ENCODE measurements around the gene SLC7A5. TPM values are rescaled to one million over a fixed set of nuclear protein-coding genes. Genes with fewer than 3 reads are reported as not detected.

The SLC7A5 gene
- total RNA-seq, 2 experiments from 2014 or later, result 140 to 283 TPM

DNA sequence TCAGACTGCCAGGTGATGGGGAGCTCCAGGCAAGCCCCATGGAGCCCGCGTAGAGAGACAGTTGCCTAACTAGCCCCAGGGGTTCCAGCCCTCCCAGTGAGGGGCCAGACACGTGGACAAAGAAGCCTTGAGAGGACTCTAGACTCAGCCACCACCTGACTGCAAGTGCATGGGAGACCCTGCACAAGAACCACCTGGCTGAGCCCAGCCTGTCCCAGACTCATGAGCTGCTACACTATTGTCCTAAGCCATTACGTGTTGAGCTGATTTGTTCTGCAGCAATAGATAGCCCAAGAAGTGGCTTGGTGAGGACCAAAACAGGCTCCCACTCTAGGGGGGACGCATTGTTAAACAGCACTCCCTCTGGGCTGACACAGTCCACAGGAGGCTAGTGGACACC lies 65.9 kb downstream of the SLC7A5 start:
- Histone ChIP-seq H3K36me3 (ENCODE audit: insufficient read depth, low read length) (peaks cover 5% of the 10 kb centered on the region; the same call in 1 of the 2 replicates), H3K9me2 (ENCODE audit: insufficient read depth, low read length) (no peaks in the 10 kb centered on the region), H3K79me2 (ENCODE audit: insufficient read depth, low read depth, low read length) (no peaks in the 10 kb centered on the region; the same call in 1 of the 2 replicates), H3K4me3 (ENCODE audit: low read depth, low read length, poor library complexity, severe bottlenecking) (no peak overlapping the region), H2AFZ (ENCODE audit: low read length) (no peak overlapping the region), H3K4me1 (ENCODE audit: insufficient read depth, low read length, poor library complexity, severe bottlenecking) (peaks cover 63% of the 10 kb centered on the region), H3K27ac (ENCODE audit: low read depth, low read length, poor library complexity, severe bottlenecking) (peak overlapping the region; percentile 43), H3K4me2 (ENCODE audit: low read length) (no peak overlapping the region), H4K20me1 (ENCODE audit: insufficient read depth, low read length) (no peaks in the 10 kb centered on the region), H3K9me3 (ENCODE audit: low read length) (no peaks in the 10 kb centered on the region)
- TF ChIP-seq, protein P1, sequence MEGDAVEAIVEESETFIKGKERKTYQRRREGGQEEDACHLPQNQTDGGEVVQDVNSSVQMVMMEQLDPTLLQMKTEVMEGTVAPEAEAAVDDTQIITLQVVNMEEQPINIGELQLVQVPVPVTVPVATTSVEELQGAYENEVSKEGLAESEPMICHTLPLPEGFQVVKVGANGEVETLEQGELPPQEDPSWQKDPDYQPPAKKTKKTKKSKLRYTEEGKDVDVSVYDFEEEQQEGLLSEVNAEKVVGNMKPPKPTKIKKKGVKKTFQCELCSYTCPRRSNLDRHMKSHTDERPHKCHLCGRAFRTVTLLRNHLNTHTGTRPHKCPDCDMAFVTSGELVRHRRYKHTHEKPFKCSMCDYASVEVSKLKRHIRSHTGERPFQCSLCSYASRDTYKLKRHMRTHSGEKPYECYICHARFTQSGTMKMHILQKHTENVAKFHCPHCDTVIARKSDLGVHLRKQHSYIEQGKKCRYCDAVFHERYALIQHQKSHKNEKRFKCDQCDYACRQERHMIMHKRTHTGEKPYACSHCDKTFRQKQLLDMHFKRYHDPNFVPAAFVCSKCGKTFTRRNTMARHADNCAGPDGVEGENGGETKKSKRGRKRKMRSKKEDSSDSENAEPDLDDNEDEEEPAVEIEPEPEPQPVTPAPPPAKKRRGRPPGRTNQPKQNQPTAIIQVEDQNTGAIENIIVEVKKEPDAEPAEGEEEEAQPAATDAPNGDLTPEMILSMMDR (conservative IDR thresholded peaks at IDR 0.05; ENCODE audit: low read length), result no peak
- TF ChIP-seq EZH2phosphoT487 (IDR thresholded peaks at IDR 0.05; ENCODE audit: borderline replicate concordance, low read depth, low read length), result no peak
- ChIA-PET CTCF (ENCODE audit: unreplicated experiment) (interaction anchor here (1.1 kb wide), 1 partner anchor 23 kb away, joined by 7 read pairs; no protein-coding TSS in a partner anchor), POLR2A (interaction anchor here (0.7 to 10.1 kb wide), 3 partner anchors 11 to 49 kb away, joined by 4 to 128 read pairs (median 6); no protein-coding TSS in a partner anchor)
- no peak for DNase-seq (ENCODE audit: low spot score)
- intact Hi-C loops (cut with micrococcal nuclease; ENCODE audit: unreplicated experiment), result no loop called here
- no TSS peak for BruUV-seq (replicated peaks)

DNA sequence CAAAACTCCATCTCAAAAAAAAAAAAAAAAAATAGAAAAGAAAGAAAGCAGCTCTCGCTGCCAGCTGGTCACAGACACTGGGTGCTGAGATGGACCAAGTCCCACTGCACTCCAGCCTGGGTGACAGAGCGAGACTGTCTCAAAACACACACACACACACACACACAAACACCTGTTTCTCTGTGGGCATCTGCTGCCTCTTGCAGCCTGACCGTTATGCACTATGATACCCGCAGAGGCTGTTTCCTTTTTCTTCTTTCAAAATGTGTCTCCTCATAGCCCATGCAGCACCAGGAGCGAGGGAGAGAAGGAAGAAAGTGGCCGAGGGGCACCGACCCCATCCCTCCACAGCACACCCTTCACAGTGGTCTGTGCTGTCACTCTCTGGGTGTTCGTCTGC lies 66.6 kb downstream of the SLC7A5 start:
- CTCF ChIA-PET (ENCODE audit: unreplicated experiment), result interaction anchor here (1.1 kb wide), 1 partner anchor 22 kb away, joined by 3 read pairs; no protein-coding TSS in a partner anchor
- no peaks in the 10 kb centered on the region for H3K9me2 ChIP-seq (ENCODE audit: insufficient read depth, low read length)
- TF ChIP-seq, protein P1 (conservative IDR thresholded peaks at IDR 0.05; ENCODE audit: low read length), result no peak
- TF ChIP-seq EZH2phosphoT487 (IDR thresholded peaks at IDR 0.05; ENCODE audit: borderline replicate concordance, low read depth, low read length), result no peak
- POLR2A ChIA-PET, result interaction anchor here (0.8 to 10.1 kb wide), 4 partner anchors 10 to 63 kb away, joined by 3 to 128 read pairs (median 4); no protein-coding TSS in a partner anchor
- no peak overlapping the region for H2AFZ ChIP-seq (ENCODE audit: low read length)
- no peak overlapping the region for H3K4me3 ChIP-seq (ENCODE audit: low read depth, low read length, poor library complexity, severe bottlenecking)
- H3K4me2 ChIP-seq (ENCODE audit: low read length), result peak overlapping the region; percentile 25; the same call in 1 of the 2 replicates
- no peaks in the 10 kb centered on the region for H3K79me2 ChIP-seq (ENCODE audit: insufficient read depth, low read depth, low read length)
- H4K20me1 ChIP-seq (ENCODE audit: insufficient read depth, low read length), result no peaks in the 10 kb centered on the region
- H3K36me3 ChIP-seq (ENCODE audit: insufficient read depth, low read length), result peaks cover 5% of the 10 kb centered on the region; the same call in 1 of the 2 replicates
- no TSS peak for BruUV-seq (replicated peaks)
- intact Hi-C loops (cut with micrococcal nuclease; ENCODE audit: unreplicated experiment), result no loop called here
- peak; percentile 75 for DNase-seq (ENCODE audit: low spot score)
- H3K4me1 ChIP-seq (ENCODE audit: insufficient read depth, low read length, poor library complexity, severe bottlenecking), result peaks cover 56% of the 10 kb centered on the region
- peak overlapping the region; percentile 43 for H3K27ac ChIP-seq (ENCODE audit: low read depth, low read length, poor library complexity, severe bottlenecking)
- no peaks in the 10 kb centered on the region for H3K9me3 ChIP-seq (ENCODE audit: low read length)

DNA sequence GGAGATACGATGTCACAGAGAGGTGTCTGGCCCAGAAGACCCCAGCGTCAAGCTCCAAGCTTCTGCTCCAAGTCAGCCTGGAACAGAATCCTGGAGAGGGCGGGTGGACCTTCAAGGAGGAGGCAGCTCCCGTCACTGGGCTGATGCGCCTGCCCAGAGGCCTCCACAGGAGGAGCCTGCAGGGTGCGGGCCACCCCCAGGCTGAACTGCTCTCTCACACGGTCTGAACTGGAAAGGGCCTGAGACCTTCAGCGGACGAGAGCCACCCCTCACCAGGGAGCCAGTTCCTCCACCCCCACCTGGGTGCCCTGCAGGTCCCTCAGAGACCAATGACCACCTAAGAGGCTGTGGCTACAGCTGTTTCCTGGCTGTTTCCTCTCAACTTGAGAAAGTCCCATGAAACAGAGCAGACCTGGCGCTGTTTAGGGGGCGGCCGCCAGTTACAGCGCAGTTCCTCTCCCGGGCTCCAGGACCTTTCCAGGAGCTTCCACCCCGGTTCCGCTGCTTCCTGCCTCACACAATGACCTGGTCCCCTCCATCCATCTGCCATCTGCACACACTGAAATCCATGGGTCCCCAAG lies 67.5 kb downstream of the SLC7A5 start:
- peak overlapping the region; percentile 49 for H3K4me2 ChIP-seq (ENCODE audit: low read length)
- no peaks in the 10 kb centered on the region for H3K9me3 ChIP-seq (ENCODE audit: low read length)
- H3K9me2 ChIP-seq (ENCODE audit: insufficient read depth, low read length), result no peaks in the 10 kb centered on the region
- CTCF ChIA-PET (ENCODE audit: unreplicated experiment), result interaction anchor here (1.1 kb wide), 1 partner anchor 21 kb away, joined by 3 read pairs; no protein-coding TSS in a partner anchor
- peaks cover 5% of the 10 kb centered on the region; the same call in 1 of the 2 replicates for H3K36me3 ChIP-seq (ENCODE audit: insufficient read depth, low read length)
- intact Hi-C loops (cut with micrococcal nuclease; ENCODE audit: unreplicated experiment), result no loop called here
- DNase-seq (ENCODE audit: low spot score), result peak; percentile 29
- no peak overlapping the region for H3K4me3 ChIP-seq (ENCODE audit: low read depth, low read length, poor library complexity, severe bottlenecking)
- H3K79me2 ChIP-seq (ENCODE audit: insufficient read depth, low read depth, low read length), result no peaks in the 10 kb centered on the region
- peak overlapping the region; percentile 7; the same call in 1 of the 2 replicates for H2AFZ ChIP-seq (ENCODE audit: low read length)
- H3K4me1 ChIP-seq (ENCODE audit: insufficient read depth, low read length, poor library complexity, severe bottlenecking), result peaks cover 47% of the 10 kb centered on the region
- BruUV-seq (replicated peaks), result no TSS peak
- H4K20me1 ChIP-seq (ENCODE audit: insufficient read depth, low read length), result no peaks in the 10 kb centered on the region
- POLR2A ChIA-PET, result interaction anchor here (0.8 to 10.1 kb wide), 4 partner anchors 9 to 64 kb away, joined by 3 to 128 read pairs (median 5); no protein-coding TSS in a partner anchor
- no peak overlapping the region for H3K27ac ChIP-seq (ENCODE audit: low read depth, low read length, poor library complexity, severe bottlenecking)
- no peak for TF ChIP-seq EZH2phosphoT487 (IDR thresholded peaks at IDR 0.05; ENCODE audit: borderline replicate concordance, low read depth, low read length)
- TF ChIP-seq, protein P1 (conservative IDR thresholded peaks at IDR 0.05; ENCODE audit: low read length), result no peak
